Mesothelial cell of epicardium (in vitro differentiated cells): Measurements from ENCODE around the gene PC. TPM values are rescaled to one million over a fixed set of nuclear protein-coding genes. Genes with fewer than 3 reads are reported as not detected.

Experiments used
- DNase-seq, 2 experiments: peaks; one replicate each; pipeline ENCODE4 v3.0.0; 2021; ENCODE audit warnings: low spot score in 2 of 2; ENCODE audit not compliant: unreplicated experiment in 2 of 2
- H3K27ac Mint-ChIP-seq: 2 replicates; pipeline ENCODE4 v1.8.0; 2021; ENCODE audit warnings: mixed read lengths
- H3K27me3 Mint-ChIP-seq: 2 replicates; pipeline ENCODE4 v1.8.0; 2021; ENCODE audit warnings: low read depth, mixed read lengths
- H3K36me3 Mint-ChIP-seq: 2 replicates; pipeline ENCODE4 v1.8.0; 2021; ENCODE audit warnings: mixed read lengths
- H3K4me1 Mint-ChIP-seq: 2 replicates; pipeline ENCODE4 v1.8.0; 2021; ENCODE audit warnings: mixed read lengths
- H3K4me3 Mint-ChIP-seq: 2 replicates; pipeline ENCODE4 v1.8.0; 2021; ENCODE audit warnings: mild to moderate bottlenecking, moderate library complexity, mixed read lengths
- H3K9me3 Mint-ChIP-seq: 2 replicates; pipeline ENCODE4 v1.8.0; 2021; ENCODE audit warnings: mixed read lengths
- total RNA-seq: library from RNA; stranded (reverse); gene quantifications from 3 replicates; pipeline ENCODE4 v1.2.1, GENCODE V29; 2021
- TF ChIP-seq, protein P1 (sequence below): fragments of 200-600 bp; sonication (generic); IDR thresholded peaks from one replicate; pipeline ENCODE4 v1.5.0; 2021; ENCODE audit warnings: antibody characterized with exemption; ENCODE audit not compliant: unreplicated experiment

The PC gene
- total RNA-seq, 1 donor from 2014 or later = 9.5 TPM

GRCh38 chr11:66938582-66939135, 19.5 kb downstream of the PC start:
- H3K36me3 Mint-ChIP-seq = no peaks in the 10 kb centered on the region
- H3K4me1 Mint-ChIP-seq = peaks cover 8% of the 10 kb centered on the region
- no peak overlapping the region for H3K27ac Mint-ChIP-seq
- H3K9me3 Mint-ChIP-seq = peaks cover 3% of the 10 kb centered on the region
- DNase-seq = no peak
- no peaks in the 10 kb centered on the region for H3K27me3 Mint-ChIP-seq
- TF ChIP-seq, protein P1, sequence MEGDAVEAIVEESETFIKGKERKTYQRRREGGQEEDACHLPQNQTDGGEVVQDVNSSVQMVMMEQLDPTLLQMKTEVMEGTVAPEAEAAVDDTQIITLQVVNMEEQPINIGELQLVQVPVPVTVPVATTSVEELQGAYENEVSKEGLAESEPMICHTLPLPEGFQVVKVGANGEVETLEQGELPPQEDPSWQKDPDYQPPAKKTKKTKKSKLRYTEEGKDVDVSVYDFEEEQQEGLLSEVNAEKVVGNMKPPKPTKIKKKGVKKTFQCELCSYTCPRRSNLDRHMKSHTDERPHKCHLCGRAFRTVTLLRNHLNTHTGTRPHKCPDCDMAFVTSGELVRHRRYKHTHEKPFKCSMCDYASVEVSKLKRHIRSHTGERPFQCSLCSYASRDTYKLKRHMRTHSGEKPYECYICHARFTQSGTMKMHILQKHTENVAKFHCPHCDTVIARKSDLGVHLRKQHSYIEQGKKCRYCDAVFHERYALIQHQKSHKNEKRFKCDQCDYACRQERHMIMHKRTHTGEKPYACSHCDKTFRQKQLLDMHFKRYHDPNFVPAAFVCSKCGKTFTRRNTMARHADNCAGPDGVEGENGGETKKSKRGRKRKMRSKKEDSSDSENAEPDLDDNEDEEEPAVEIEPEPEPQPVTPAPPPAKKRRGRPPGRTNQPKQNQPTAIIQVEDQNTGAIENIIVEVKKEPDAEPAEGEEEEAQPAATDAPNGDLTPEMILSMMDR = no peak
- H3K4me3 Mint-ChIP-seq = no peak overlapping the region

DNA sequence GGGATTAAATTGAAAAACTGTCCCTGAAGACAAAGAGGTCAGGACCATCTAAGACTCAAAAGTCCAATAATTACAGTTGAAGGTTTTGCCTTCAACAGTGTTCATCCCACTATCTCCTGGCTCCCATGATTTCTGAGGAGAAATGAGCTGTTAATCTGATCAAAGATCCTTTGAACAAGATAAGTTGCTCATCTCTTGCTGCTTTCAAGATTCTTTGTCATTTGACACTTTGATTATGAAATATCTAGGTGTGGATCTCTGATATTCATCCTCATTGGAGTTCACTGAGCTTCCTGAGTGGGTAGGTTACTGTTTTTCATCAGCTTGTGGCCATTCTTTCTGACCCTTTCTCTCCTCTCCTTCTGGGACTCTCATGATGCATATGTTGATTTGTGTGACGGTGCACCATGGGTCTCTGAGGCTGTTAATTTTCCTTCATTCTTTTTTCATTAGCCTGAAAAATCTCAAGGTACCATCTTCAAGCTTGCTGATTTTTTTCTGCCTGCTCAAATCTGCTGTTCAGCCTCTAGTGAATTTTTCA, 20.9 kb downstream of the PC start:
- H3K36me3 Mint-ChIP-seq = no peaks in the 10 kb centered on the region
- no peak for DNase-seq
- H3K27ac Mint-ChIP-seq = no peak overlapping the region
- H3K9me3 Mint-ChIP-seq = peaks cover 3% of the 10 kb centered on the region
- H3K4me3 Mint-ChIP-seq = no peak overlapping the region
- H3K27me3 Mint-ChIP-seq = no peaks in the 10 kb centered on the region
- peaks cover 8% of the 10 kb centered on the region for H3K4me1 Mint-ChIP-seq
- TF ChIP-seq, protein P1 = no peak

DNA sequence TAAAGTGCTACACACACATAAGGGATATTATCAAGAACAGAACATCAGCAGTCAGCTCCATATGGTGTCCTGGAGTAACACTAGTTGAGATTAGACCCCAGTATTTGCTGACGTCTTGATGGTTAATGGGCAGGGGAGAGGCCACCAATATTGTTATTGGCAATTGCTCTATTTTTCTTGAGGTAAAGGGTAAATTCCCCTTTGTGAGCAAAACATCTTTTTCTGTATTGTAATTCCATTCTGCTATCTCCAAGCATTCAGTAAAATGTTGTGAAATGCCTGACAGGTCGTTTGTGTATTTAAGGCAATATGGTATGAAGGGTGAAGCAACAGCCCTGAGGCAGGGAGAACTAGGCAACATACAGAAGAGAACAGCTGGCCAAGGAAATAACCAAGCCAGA, 21.9 kb downstream of the PC start:
- no peak overlapping the region for H3K27ac Mint-ChIP-seq

GRCh38 chr11:66934950-66935779, 23.0 kb downstream of the PC start:
- H3K9me3 Mint-ChIP-seq = peaks cover 3% of the 10 kb centered on the region
- H3K36me3 Mint-ChIP-seq = no peaks in the 10 kb centered on the region
- TF ChIP-seq, protein P1 = no peak
- H3K4me3 Mint-ChIP-seq = no peak overlapping the region
- peaks cover 8% of the 10 kb centered on the region for H3K4me1 Mint-ChIP-seq
- DNase-seq = no peak
- H3K27ac Mint-ChIP-seq = no peak overlapping the region
- H3K27me3 Mint-ChIP-seq = no peaks in the 10 kb centered on the region

More for the DNA sequence above, 21.9 kb downstream of the PC start:
- Mint-ChIP-seq H3K27me3 (no peaks in the 10 kb centered on the region), H3K36me3 (no peaks in the 10 kb centered on the region), H3K4me3 (no peak overlapping the region), H3K4me1 (peaks cover 8% of the 10 kb centered on the region), H3K9me3 (peaks cover 3% of the 10 kb centered on the region)
- TF ChIP-seq, protein P1 = no peak
- DNase-seq = no peak

DNA sequence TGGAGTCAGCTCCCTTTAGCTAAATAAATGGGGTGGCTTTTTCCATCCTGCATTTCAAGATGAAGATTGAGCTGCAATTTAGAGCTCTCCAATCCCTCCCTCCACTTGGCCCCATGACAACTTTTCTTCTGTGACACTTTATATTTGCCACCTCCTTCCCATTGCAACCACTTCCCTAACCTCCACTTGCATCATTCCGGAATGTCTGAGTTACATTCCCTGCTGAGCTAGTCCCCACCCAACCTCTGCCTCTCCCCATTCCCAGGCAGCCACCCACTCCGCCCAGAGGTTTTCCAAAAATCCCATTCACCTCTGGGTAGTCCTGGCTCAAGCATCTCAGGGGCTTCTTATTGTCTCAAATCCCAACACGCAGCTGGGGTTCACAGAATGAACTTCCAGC, 24.7 kb downstream of the PC start:
- Mint-ChIP-seq H3K4me1 (peaks cover 8% of the 10 kb centered on the region), H3K36me3 (no peaks in the 10 kb centered on the region), H3K27me3 (no peaks in the 10 kb centered on the region), H3K27ac (no peak overlapping the region), H3K9me3 (peaks cover 3% of the 10 kb centered on the region), H3K4me3 (no peak overlapping the region)
- no peak for DNase-seq
- TF ChIP-seq, protein P1 = no peak
